GM18909 (cell line): Measurements from ENCODE around the gene WNT16.
A peak's percentile ranks its signal among the peaks of the same experiment; 100 is the strongest.
"Not testable (repeated sequence)": the region's sequence is repeated elsewhere in the genome, so short reads cannot be mapped to it uniquely, and the experiment has no call there.

Source experiments
- ATAC-seq: cut with Tn5 transposase; IDR thresholded peaks from one replicate; pipeline ENCODE4 v1.9.1; 2021; ENCODE audit warnings: mild to moderate bottlenecking; ENCODE audit not compliant: unreplicated experiment, poor library complexity

WNT16 gene

DNA sequence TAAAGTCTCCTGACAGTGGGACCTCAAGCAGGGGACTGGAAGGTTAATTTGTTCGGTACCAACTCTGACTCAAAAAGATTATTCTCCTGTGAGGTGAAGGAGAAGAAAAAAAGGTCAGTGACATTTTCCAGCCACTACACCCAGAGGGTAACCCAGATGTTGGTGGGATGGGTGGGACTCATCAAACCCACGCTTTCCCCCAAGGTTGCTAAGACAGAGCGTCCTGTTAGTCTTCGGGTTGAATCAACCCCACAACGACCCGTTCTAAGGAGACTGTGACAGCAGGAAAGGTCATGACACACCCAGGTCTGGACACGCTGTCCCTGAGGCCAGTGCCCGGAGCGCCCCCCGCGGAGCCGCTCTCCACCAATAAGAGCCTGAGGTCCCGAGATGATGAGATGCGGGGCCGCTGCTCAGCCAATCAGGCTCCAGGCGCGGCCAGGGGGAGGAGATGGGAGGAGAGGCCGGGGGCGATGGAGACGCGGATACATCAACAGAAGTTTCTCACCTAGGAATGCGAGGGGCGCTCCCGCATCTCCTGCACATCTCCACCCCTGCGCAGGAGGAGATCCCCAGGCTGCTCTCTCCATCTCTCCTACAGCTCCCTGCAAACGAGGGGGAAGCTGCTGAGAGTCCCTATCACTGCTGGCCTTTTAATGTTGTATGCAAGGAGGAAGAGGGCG is at the start of gene WNT16:
TSS of gene WNT16 (plus strand) at position 493 of the 683 bp plus-strand sequence. CDS start 293 bp downstream, outside the sequence.
- no peak for ATAC-seq

GRCh38 chr7:121279060-121279620 is 49.7 kb upstream of the WNT16 start:
- ATAC-seq = no peak

DNA sequence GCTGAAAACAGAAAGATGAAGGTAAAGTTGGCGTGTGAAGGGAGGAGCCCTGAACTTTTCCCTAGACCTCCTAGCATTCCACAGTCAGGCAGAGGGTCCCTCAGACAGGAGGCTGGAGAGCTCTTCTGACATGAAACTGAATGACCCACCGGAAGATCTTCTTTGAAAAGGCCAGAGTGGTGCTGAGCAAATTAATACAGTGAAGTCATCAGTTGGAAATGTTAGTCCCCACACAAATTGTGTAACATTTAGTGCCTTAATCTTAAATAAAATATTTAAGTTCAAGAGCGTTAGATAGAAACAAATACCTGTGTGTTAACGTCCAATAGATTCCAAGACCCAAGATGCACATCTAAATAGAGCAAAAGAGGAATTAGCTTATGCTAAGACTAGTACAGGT is 49.0 kb upstream of the WNT16 start:
- ATAC-seq = no peak

GRCh38 chr7:121280656-121281055 is 48.1 kb upstream of the WNT16 start:
- no peak for ATAC-seq

DNA sequence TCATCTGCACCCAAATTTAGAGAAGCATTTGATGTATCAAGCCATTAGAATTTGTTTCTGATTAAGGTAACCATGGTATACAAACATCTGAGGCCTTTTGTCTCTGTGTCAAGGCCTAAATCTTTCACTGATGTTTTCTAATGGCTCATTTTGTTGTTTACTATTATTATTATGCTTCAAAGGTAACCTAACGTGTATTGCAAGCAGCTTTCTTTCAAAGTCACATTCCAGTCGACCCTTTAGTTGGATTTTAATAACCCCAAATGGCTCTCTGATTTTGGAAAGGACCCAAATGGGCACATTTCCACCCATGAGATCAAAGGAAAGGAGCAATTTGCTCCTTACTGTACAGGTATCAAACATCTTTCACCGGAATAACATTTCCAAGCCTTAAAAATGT is 46.7 kb upstream of the WNT16 start:
- no peak for ATAC-seq

DNA sequence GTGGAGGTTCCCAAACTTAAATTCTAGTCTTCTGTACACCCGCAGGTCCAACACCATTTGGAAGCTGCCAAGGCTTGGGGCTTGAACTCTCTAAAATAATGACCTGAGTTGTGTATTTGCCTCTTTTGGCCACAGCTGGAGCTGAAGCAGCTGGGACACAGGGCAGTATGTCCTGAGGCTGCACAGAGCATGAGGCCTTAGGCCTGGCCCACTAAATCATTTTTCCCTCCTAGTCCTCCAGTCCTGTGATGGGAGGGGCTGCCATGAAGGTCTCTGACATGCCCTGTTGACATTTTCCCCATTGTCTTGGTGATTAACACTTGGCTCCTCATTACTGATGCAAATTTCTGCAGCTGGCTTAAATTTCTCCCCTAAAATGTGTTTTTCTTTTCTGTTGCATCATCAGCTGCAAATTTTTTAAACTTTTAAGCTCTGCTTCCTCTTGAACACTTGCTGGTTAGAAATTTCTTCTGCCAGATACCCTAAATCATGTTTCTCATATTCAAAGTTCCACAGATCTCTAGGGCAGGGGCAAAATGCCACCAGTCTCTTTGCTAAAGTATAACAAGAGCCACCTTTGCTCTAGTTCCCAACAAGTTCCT is 43.6 kb upstream of the WNT16 start:
- ATAC-seq = no peak

GRCh38 chr7:121286186-121286585 is 42.6 kb upstream of the WNT16 start:
- no peak for ATAC-seq

DNA sequence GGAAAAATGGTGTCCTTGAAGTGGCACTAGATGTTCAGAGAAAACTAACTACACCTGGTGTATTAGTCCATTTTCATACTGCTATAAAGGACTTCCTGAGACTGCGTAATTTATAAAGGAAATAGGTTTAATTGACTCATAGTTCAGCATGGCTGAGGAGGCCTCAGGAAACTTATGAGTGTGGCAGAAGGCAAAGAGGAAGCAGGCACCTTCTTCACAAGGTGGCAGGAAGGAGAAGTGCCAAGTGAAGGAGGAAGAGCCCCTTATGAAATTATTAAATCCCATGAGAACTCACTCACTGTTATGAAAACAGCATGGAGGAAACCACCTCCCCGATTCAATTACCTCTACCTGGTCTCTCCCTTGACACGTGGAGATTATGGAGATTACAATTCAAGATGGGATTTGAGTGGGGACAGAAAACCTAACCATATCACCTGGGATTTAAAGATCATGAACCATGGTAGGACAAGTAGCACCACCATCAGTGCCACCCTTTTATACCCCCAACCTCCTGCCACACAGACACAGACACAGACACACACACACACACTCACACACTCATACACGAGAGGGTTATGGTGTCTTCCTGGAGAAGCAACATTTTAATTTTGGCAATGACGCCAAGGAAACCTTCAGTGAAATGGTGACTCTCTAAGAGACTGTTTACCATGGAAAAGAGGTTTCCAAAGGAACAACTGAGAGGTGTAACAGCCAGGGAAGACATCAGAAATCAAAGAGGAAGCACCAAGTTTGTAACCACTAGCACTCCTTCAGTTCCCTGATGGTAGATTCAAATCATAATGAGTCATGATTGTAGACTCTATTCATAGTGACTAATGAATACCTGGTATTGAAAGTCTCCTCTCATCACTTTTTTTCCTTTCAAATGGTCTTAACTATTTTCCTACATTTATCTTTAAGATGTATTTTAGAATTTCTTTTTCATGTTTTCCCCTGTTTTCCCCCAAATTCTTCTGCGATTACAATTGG is 41.8 kb upstream of the WNT16 start:
- ATAC-seq = no peak

- ATAC-seq = no peak
Observed at GRCh38 chr7:121288894-121289293, 39.9 kb upstream of the WNT16 start.

DNA sequence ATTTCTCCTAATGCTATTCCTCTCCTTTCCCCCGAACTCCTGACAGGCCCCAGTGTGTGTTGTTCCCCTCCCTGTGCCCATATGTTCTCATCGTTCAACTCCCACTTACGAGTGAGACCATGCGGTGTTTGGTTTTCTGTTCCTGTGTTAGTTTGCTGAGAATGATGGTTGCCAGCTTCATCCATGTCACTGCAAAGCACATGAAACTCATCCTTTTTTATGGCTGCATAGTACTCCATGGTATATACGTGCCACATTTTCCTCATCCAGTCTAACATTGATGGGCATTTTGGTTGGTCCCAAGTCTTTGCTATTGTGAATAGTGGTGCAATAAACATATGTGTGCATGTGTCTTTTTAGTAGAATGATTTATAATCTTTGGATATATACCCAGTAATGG is 38.9 kb upstream of the WNT16 start:
- ATAC-seq = not testable (repeated sequence)

- no peak for ATAC-seq
Observed at GRCh38 chr7:121294448-121294992, 34.3 kb upstream of the WNT16 start.

DNA sequence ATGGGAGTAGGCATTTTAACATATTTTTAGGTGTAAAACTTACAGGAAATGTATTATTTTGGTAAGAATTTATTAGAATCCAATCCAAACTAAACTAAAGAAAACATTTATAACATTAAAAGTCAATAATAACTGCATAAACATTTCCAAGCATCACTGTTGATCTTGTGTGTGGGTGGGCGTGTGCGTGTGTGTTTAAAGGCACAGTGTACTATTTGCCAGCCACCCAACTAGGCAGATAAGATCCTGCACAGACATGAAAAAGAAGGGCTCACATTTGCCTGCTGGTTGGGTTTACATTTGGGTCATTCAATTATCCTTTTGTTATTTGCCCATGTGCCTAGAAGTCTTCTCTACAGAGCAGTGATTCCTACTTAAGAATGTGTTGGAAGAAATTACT is 31.0 kb upstream of the WNT16 start:
- no peak for ATAC-seq

DNA sequence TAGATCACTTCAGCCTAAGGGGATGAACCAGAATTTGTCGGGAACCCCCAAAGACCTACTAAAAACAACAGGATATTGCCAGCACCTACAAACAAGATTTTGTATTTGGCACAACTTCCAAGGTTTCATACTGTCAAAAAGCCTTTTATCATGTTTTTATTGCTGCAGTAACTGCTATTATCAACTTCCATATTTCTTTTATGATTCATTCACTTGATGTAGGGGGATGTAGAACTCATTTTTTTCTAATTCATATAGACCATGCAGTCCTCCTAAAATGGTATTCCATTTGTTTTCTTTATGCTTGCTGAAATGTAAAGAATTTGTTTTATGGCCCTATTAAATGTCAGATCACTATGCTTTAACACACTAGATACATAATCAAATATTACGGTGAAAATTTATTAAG is 30.0 kb upstream of the WNT16 start:
- ATAC-seq = no peak

- ATAC-seq = no peak
Observed at GRCh38 chr7:121300685-121301420, 27.9 kb upstream of the WNT16 start.

DNA sequence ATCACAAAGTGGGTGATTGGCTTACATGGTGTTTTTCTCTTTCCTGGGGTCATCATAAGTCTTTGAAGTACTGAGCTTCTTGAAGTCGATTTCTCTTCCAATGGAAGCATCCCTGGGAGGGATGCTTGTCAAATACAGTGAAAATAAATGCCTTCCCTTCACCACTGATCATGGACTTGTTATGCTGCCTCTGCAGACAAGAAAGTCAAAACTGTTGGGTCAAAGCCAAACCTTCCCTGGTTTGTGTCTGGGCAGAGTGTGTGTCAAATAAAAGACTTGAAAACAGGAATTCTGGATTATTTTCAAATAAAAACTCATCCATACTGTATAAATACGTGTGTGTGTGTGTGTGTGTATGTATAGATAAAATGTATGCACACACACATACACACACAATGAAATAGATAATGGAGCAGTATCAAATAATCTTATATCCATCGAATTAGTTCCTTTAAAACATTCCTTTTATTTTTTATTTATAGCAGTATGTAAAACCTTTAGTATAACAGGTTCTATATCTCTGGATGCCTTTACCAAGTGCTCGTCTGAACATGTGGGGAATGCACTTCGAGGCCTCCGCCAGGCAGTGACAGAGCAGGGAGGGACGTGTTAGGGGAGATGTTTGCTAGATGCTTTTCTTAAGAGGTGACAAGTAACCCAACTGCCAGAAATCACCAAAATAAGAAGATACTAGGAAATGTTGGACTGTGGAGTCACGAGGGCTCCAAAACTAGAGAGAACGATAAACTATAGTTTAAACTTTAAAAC is 27.2 kb upstream of the WNT16 start:
- ATAC-seq = no peak

- peak; percentile 98 for ATAC-seq
Observed at GRCh38 chr7:121302214-121302745, 26.5 kb upstream of the WNT16 start.

DNA sequence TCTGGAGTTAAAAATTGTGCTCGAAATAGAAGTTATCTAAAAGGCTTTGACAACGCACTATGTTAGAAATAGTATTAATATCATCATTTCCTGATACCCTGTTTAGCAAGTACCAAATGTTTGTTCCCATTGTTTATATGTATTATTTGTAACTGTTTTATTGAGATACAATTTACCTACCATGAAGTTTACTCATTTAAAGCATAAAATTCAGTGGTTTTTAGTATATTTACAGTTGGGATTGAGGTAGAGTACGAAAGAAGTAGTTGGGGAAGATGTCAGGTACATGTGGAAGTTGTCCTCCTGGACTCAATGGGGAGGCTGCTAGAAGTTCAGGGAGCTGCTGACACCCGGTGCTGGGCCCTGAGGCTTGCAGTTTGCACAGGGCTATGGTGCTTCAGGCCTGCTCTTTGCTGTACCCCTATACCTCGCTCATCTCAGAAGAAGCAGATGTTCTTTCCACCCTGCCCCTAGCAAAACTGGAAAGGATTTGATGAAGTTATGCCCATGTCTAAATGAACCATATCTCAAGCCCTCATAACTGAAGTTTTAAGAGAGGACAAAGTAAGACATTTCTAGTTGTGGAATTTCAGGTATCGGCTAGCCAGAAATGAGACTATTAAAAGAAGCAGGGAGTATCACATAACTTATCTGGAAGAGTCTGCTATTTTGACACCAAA is 25.2 kb upstream of the WNT16 start:
- no peak for ATAC-seq

GRCh38 chr7:121304102-121304658 is 24.6 kb upstream of the WNT16 start:
- no peak for ATAC-seq
